A673 (cell line): ENCODE results near the gene CD6. TPM values are rescaled to one million over a fixed set of nuclear protein-coding genes. Genes with fewer than 3 reads are reported as not detected.

Experiments
- BruUV-seq: library from RNA; stranded (reverse); fragments of 400-500 nt; replicated peaks from 2 replicates; lab custom pipeline; 2021; lab: Mats Ljungman, UMichigan
- CTCF ChIA-PET: fragments of 300-600 bp; sonication (Branson Sonifier 250); formaldehyde crosslinking; loops from one replicate; lab custom pipeline; 2022; ENCODE audit warnings: antibody characterized with exemption; lab: Charles Lee
- POLR2A ChIA-PET: fragments of 300-600 bp; sonication (Branson Sonifier 250); formaldehyde crosslinking; loops from one replicate; lab custom pipeline; 2022; ENCODE audit warnings: antibody characterized with exemption; ENCODE audit not compliant: low non-redundant PET; lab: Charles Lee
- DNase-seq: peaks from one replicate; pipeline ENCODE4 v3.0.0-alpha.2; 2015; ENCODE audit warnings: low spot score
- H3K27ac ChIP-seq: fragments of 200-600 bp; sonication (generic); 2 replicates; pipeline ENCODE4 v1.5.1; 2016; ENCODE audit warnings: mixed run types, low read depth, mild to moderate bottlenecking, mixed read lengths, antibody characterized with exemption, low read length; ENCODE audit not compliant: poor library complexity, severe bottlenecking
- H3K27me3 ChIP-seq: fragments of 200-600 bp; sonication (generic); replicated peaks from 2 replicates; pipeline ENCODE4 v1.6.1; 2017; ENCODE audit warnings: mixed run types, low read depth, mild to moderate bottlenecking, mixed read lengths, antibody characterized with exemption, low read length; ENCODE audit not compliant: insufficient read depth, poor library complexity
- H3K36me3 ChIP-seq: fragments of 200-600 bp; sonication (generic); 2 replicates; pipeline ENCODE4 v1.6.1; 2016; ENCODE audit warnings: mixed run types, mild to moderate bottlenecking, mixed read lengths, antibody characterized with exemption, low read length; ENCODE audit not compliant: insufficient read depth, poor library complexity, severe bottlenecking
- H3K4me1 ChIP-seq: fragments of 200-600 bp; sonication (generic); 2 replicates; pipeline ENCODE4 v1.6.1; 2017; ENCODE audit warnings: mixed run types, mild to moderate bottlenecking, mixed read lengths, antibody characterized with exemption, low read length; ENCODE audit not compliant: insufficient read depth, poor library complexity, severe bottlenecking
- H3K4me3 ChIP-seq: fragments of 200-600 bp; sonication (generic); 2 replicates; pipeline ENCODE4 v1.5.1; 2016; ENCODE audit warnings: low read depth, mixed run types, mild to moderate bottlenecking, mixed read lengths, low read length; ENCODE audit not compliant: poor library complexity, severe bottlenecking
- H3K9me3 ChIP-seq: fragments of 200-600 bp; sonication (generic); 2 replicates; pipeline ENCODE4 v1.6.1; 2016; ENCODE audit warnings: mixed run types, low read depth, mild to moderate bottlenecking, mixed read lengths, antibody characterized with exemption, low read length; ENCODE audit not compliant: poor library complexity, severe bottlenecking
- CTCF ChIP-seq: fragments of 300-800, 200-600 bp; sonication (generic); conservative IDR thresholded peaks from 2 replicates; pipeline ENCODE4 v1.5.1; 2017; ENCODE audit warnings: low read depth, mild to moderate bottlenecking, antibody characterized with exemption, low read length, moderate library complexity, mixed read lengths
- EZH2 ChIP-seq: fragments of 200-600 bp; sonication (generic); IDR thresholded peaks from 2 replicates; pipeline ENCODE4 v1.6.1; 2017; ENCODE audit warnings: borderline replicate concordance, low read depth, mild to moderate bottlenecking, mixed read lengths, antibody characterized with exemption, low read length; ENCODE audit not compliant: poor library complexity, severe bottlenecking
- intact Hi-C: fragments of 100-400 bp; cut with micrococcal nuclease; formaldehyde crosslinking; loops from one replicate; pipeline ENCODE4 v1.10.0; 2022; ENCODE audit not compliant: unreplicated experiment
- total RNA-seq: library from RNA; stranded (reverse); gene quantifications from 2 replicates; pipeline ENCODE4 v1.2.3, GENCODE V29; 2021

Gene CD6
- total RNA-seq, 1 experiment from 2014 or later: not detected

- DNase-seq: no peak
These were observed 95.2 kb downstream of the CD6 start for GRCh38 chr11:61066645-61067044.

GRCh38 chr11:61067782-61068446 is 96.4 kb downstream of the CD6 start:
- TF ChIP-seq CTCF: no peak
- no peak for TF ChIP-seq EZH2
- Histone ChIP-seq H3K4me1 (no peaks in the 10 kb centered on the region), H3K9me3 (no peaks in the 10 kb centered on the region), H3K27ac (no peak overlapping the region), H3K36me3 (no peaks in the 10 kb centered on the region), H3K4me3 (no peak overlapping the region), H3K27me3 (no peaks in the 10 kb centered on the region)
- ChIA-PET POLR2A (no interaction called here), CTCF (interaction anchor here (0.6 kb wide), 1 partner anchor 61 kb away, joined by 3 read pairs; no protein-coding TSS in a partner anchor)
- DNase-seq: no peak
- intact Hi-C loops: no loop called here
- no TSS peak for BruUV-seq

More at GRCh38 chr11:61066645-61067044, 95.2 kb downstream of the CD6 start:
- no peak for TF ChIP-seq CTCF
- TF ChIP-seq EZH2: no peak
- no TSS peak for BruUV-seq
- H3K36me3 ChIP-seq: no peaks in the 10 kb centered on the region
- H3K9me3 ChIP-seq: no peaks in the 10 kb centered on the region
- H3K27ac ChIP-seq: no peak overlapping the region
- intact Hi-C loops: no loop called here
- no peaks in the 10 kb centered on the region for H3K27me3 ChIP-seq
- H3K4me3 ChIP-seq: no peak overlapping the region
- ChIA-PET CTCF (no interaction called here), POLR2A (no interaction called here)
- H3K4me1 ChIP-seq: no peaks in the 10 kb centered on the region

- Histone ChIP-seq H3K27ac (no peak overlapping the region), H3K4me3 (no peak overlapping the region), H3K27me3 (no peaks in the 10 kb centered on the region), H3K36me3 (no peaks in the 10 kb centered on the region), H3K4me1 (no peaks in the 10 kb centered on the region), H3K9me3 (no peaks in the 10 kb centered on the region)
- POLR2A ChIA-PET: no interaction called here
- intact Hi-C loops: no loop called here
- TF ChIP-seq EZH2 (no peak), CTCF (no peak)
- DNase-seq: no peak
- CTCF ChIA-PET: no interaction called here
- BruUV-seq: no TSS peak
These were observed 97.1 kb downstream of the CD6 start for GRCh38 chr11:61068581-61068980.
